ENCODE results near the gene NTM. TPM values are rescaled to one million over a fixed set of nuclear protein-coding genes. Genes with fewer than 3 reads are reported as not detected.
"Not testable (repeated sequence)": the region's sequence is repeated elsewhere in the genome, so short reads cannot be mapped to it uniquely, and the experiment has no call there.

The NTM gene
- total RNA-seq, 1 donor from 2014 or later = 82.7 TPM

GRCh38 chr11:131331010-131331409 lies 39.4 kb upstream of the NTM start:
- no peak overlapping the region for H3K4me3 Mint-ChIP-seq (ENCODE audit: unreplicated experiment)
- no peak overlapping the region for H3K27ac Mint-ChIP-seq (ENCODE audit: unreplicated experiment)
- no peaks in the 10 kb centered on the region for H3K36me3 Mint-ChIP-seq (ENCODE audit: unreplicated experiment)
- TF ChIP-seq, protein P1, sequence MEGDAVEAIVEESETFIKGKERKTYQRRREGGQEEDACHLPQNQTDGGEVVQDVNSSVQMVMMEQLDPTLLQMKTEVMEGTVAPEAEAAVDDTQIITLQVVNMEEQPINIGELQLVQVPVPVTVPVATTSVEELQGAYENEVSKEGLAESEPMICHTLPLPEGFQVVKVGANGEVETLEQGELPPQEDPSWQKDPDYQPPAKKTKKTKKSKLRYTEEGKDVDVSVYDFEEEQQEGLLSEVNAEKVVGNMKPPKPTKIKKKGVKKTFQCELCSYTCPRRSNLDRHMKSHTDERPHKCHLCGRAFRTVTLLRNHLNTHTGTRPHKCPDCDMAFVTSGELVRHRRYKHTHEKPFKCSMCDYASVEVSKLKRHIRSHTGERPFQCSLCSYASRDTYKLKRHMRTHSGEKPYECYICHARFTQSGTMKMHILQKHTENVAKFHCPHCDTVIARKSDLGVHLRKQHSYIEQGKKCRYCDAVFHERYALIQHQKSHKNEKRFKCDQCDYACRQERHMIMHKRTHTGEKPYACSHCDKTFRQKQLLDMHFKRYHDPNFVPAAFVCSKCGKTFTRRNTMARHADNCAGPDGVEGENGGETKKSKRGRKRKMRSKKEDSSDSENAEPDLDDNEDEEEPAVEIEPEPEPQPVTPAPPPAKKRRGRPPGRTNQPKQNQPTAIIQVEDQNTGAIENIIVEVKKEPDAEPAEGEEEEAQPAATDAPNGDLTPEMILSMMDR (IDR thresholded peaks at IDR 0.05) = no peak
- no peak for DNase-seq (ENCODE audit: extremely low spot score, unreplicated experiment)
- H3K9me3 Mint-ChIP-seq (ENCODE audit: unreplicated experiment) = no peaks in the 10 kb centered on the region
- H3K4me1 Mint-ChIP-seq (ENCODE audit: unreplicated experiment) = no peaks in the 10 kb centered on the region
- H3K27me3 Mint-ChIP-seq (ENCODE audit: unreplicated experiment) = peaks cover 5% of the 10 kb centered on the region

- no peak for DNase-seq (ENCODE audit: extremely low spot score, unreplicated experiment)
- H3K27me3 Mint-ChIP-seq (ENCODE audit: unreplicated experiment) = peaks cover 9% of the 10 kb centered on the region
- H3K27ac Mint-ChIP-seq (ENCODE audit: unreplicated experiment) = no peak overlapping the region
Observed at GRCh38 chr11:131331546-131331945, 38.9 kb upstream of the NTM start.

DNA sequence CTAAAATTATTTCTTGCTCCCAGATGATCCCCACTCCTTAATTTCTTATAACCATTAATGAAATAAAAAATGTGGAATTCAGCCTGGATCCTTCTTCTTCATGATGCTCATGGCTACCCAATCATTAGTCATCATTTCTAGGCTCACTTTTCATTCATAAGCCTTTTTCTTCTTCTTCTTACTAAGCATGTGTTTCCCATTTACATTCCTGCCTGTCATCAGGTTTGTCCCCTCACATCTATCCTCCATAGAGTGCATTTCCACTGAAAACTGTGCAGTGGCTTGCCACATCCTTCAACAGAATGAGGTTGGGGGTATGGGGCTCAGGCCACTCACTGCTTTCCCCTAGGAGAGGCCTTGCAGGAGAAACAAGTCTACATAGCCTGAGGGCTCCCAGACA lies 35.8 kb upstream of the NTM start:
- DNase-seq (ENCODE audit: extremely low spot score, unreplicated experiment) = no peak
- H3K27ac Mint-ChIP-seq (ENCODE audit: unreplicated experiment) = no peak overlapping the region
- TF ChIP-seq, protein P1 (IDR thresholded peaks at IDR 0.05) = no peak
- H3K4me3 Mint-ChIP-seq (ENCODE audit: unreplicated experiment) = no peak overlapping the region
- no peaks in the 10 kb centered on the region for H3K9me3 Mint-ChIP-seq (ENCODE audit: unreplicated experiment)
- H3K4me1 Mint-ChIP-seq (ENCODE audit: unreplicated experiment) = no peaks in the 10 kb centered on the region
- no peaks in the 10 kb centered on the region for H3K36me3 Mint-ChIP-seq (ENCODE audit: unreplicated experiment)
- peaks cover 19% of the 10 kb centered on the region for H3K27me3 Mint-ChIP-seq (ENCODE audit: unreplicated experiment)

More at GRCh38 chr11:131331546-131331945, 38.9 kb upstream of the NTM start:
- no peak overlapping the region for H3K4me3 Mint-ChIP-seq (ENCODE audit: unreplicated experiment)
- H3K4me1 Mint-ChIP-seq (ENCODE audit: unreplicated experiment) = no peaks in the 10 kb centered on the region
- TF ChIP-seq, protein P1 (IDR thresholded peaks at IDR 0.05) = no peak
- H3K9me3 Mint-ChIP-seq (ENCODE audit: unreplicated experiment) = no peaks in the 10 kb centered on the region
- H3K36me3 Mint-ChIP-seq (ENCODE audit: unreplicated experiment) = no peaks in the 10 kb centered on the region

DNA sequence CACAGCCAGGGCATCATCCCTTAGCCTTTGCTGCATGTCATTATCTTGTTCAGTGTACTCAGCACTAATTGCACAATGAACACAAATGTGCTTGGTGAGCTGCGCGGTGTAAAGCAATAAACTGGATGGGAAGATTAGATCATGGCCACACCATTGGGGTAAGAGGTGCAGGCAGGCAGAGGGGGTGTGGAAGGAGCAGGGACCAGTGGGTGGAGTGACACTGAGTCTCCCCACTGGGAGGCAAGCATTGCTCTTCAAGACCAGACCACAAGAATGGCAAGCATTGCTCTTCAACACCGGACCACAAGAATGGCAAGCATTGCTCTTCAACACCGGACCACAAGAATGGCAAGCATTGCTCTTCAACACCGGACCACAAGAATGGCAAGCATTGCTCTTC lies 28.5 kb upstream of the NTM start:
- DNase-seq (ENCODE audit: extremely low spot score, unreplicated experiment); H3K4me1 Mint-ChIP-seq (ENCODE audit: unreplicated experiment); H3K27me3 Mint-ChIP-seq (ENCODE audit: unreplicated experiment); H3K9me3 Mint-ChIP-seq (ENCODE audit: unreplicated experiment); H3K36me3 Mint-ChIP-seq (ENCODE audit: unreplicated experiment); H3K4me3 Mint-ChIP-seq (ENCODE audit: unreplicated experiment); H3K27ac Mint-ChIP-seq (ENCODE audit: unreplicated experiment): not testable (repeated sequence)

DNA sequence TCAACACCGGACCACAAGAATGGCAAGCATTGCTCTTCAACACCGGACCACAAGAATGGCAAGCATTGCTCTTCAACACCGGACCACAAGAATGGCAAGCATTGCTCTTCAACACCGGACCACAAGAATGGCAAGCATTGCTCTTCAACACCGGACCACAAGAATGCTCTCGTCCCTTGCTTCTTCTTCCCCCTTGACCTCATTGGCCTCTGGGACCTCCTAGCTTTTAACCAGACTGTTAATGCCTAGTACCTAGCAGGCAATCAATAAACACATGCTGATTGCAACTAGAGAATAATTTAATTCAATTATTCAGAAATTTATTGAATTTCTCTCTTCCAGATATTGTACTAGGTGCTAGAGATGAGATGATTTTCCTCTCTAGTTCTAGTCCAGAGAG lies 28.0 kb upstream of the NTM start:
- not testable (repeated sequence) for H3K9me3 Mint-ChIP-seq (ENCODE audit: unreplicated experiment); DNase-seq (ENCODE audit: extremely low spot score, unreplicated experiment); H3K36me3 Mint-ChIP-seq (ENCODE audit: unreplicated experiment); H3K4me3 Mint-ChIP-seq (ENCODE audit: unreplicated experiment); H3K27ac Mint-ChIP-seq (ENCODE audit: unreplicated experiment); H3K4me1 Mint-ChIP-seq (ENCODE audit: unreplicated experiment); H3K27me3 Mint-ChIP-seq (ENCODE audit: unreplicated experiment)

DNA sequence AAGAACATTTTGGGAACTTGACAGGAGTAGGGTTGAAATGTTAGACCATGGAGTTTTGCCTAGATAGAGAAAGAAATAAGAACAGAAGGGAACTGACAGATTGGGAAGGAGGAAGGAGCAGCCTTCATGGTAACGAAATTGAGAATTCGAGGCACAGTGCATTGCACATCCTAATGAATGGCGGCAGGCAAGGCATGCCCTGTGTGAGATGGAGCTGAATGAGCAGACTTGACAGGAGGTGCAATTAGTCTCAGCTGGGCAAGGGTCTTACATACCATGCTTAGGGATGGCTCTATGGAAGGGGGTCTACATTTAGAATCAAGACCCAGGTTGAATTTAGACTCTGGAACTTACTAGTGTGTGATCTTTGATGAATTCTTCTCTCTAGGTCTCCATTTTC lies 25.0 kb upstream of the NTM start:
- H3K27me3 Mint-ChIP-seq (ENCODE audit: unreplicated experiment) = no peaks in the 10 kb centered on the region
- no peaks in the 10 kb centered on the region for H3K4me1 Mint-ChIP-seq (ENCODE audit: unreplicated experiment)
- DNase-seq (ENCODE audit: extremely low spot score, unreplicated experiment) = no peak
- H3K36me3 Mint-ChIP-seq (ENCODE audit: unreplicated experiment) = no peaks in the 10 kb centered on the region
- no peak overlapping the region for H3K4me3 Mint-ChIP-seq (ENCODE audit: unreplicated experiment)
- H3K27ac Mint-ChIP-seq (ENCODE audit: unreplicated experiment) = no peak overlapping the region
- TF ChIP-seq, protein P1 (IDR thresholded peaks at IDR 0.05) = no peak
- peaks cover 4% of the 10 kb centered on the region for H3K9me3 Mint-ChIP-seq (ENCODE audit: unreplicated experiment)

Measured in osteocyte (in vitro differentiated cells).